ENCODE results near the gene MYMK. TPM values are rescaled to one million over a fixed set of nuclear protein-coding genes. Genes with fewer than 3 reads are reported as not detected.

Gene MYMK
- total and polyA plus RNA-seq, 2 of the 4 experiments (the other 2 are of a cell fraction) = not detected

DNA sequence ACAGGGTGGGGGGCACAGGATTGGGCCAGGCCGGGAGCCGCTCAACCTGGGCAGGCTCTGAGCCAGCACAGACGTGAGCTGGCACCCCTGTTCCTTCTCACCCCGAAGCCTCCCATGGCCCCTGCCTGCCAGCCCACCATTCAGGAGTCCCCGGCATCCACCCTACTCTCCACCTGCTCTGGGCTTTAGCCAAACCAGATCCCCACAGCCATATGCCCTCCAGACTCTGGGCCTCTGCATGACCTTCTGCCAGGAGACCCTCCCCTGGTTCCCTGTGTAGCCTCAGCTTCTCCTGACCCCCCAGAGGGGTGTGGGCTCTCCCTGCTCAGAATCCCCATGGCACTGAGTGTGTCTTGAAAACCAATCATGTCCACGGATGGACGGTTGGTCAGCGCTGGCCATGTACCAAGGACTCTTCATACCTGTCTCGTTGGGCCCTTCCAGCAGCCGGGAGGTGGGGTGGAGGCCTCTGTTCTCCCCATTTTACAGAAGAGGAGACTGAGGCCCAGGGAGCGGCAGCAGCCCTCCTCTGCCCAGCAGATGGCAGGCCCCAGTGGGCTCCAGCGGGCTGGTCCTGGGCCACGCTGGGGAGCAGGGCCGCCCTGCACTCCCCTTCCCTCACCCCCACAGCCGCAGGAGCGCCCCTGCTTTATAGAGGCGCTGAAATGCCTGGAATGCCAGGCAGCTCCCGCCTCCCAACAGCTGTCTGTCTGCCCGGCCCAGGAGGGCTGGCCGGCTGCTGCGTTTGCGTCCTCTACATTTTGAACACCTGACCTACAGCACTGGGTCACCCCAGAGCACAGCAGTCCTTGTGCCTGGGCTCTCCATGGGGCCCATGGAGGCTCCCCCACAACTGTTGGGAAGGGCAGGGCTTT is 3.5 kb upstream of the MYMK start:
- WGBS, 2 experiments (ENCODE audit: extremely low coverage in 2 of 2, insufficient read length in 1 of 2) = 66% methylated on average over 9 of the region's 22 CpGs; no CpG with 5 or more reads in 1 of the 2 experiments
- ChIA-PET POLR2A (ENCODE audit: unreplicated experiment) (no interaction called here), CTCF (no interaction called here)
- H3K9me3 ChIP-seq (ENCODE audit: control insufficient read depth, insufficient read depth, low read length) = no peaks in the 10 kb centered on the region
- H2BK20ac ChIP-seq (ENCODE audit: low read depth, low read length) = no peak overlapping the region
- H3K4me1 ChIP-seq (ENCODE audit: control insufficient read depth, insufficient read depth, low read length) = peaks cover 2% of the 10 kb centered on the region; the same call in 1 of the 2 replicates
- DNase-seq (no peak), ATAC-seq (ENCODE audit: low read depth) (no peak)
- no peak overlapping the region for H3K4ac ChIP-seq (ENCODE audit: low read depth, low read length)
- dilution Hi-C loops (cut with HindIII; ENCODE audit: low sequenced_read_pairs, unreplicated experiment) = no loop called here
- no peak overlapping the region for H2AK9ac ChIP-seq (replicated peaks; ENCODE audit: low read depth, low read length, poor library complexity)
- H4K5ac ChIP-seq (ENCODE audit: low read depth, low read length) = no peak overlapping the region
- no peak overlapping the region for H3K4me3 ChIP-seq (ENCODE audit: insufficient read depth, low read depth, low read length)
- no peak overlapping the region for H2BK15ac ChIP-seq (ENCODE audit: low read depth, low read length)
- peaks cover 79% of the 10 kb centered on the region for H3K27me3 ChIP-seq (ENCODE audit: control insufficient read depth, insufficient read depth, low read length)
- H4K91ac ChIP-seq (ENCODE audit: insufficient read depth, low read depth, low read length) = no peak overlapping the region
- no peak overlapping the region for H3K4me2 ChIP-seq (ENCODE audit: low read depth, low read length)
- TF ChIP-seq CHD1 (IDR thresholded peaks at IDR 0.05; ENCODE audit: low read depth, low read length) (no peak), RFX5 (IDR thresholded peaks at IDR 0.05; ENCODE audit: low read depth, low read length) (no peak)
- in situ Hi-C loops (cut with MboI; ENCODE audit: low sequenced_read_pairs) = no loop called here
- no peaks in the 10 kb centered on the region for H3K9me1 ChIP-seq (ENCODE audit: insufficient read depth, low read length)
- H3K27ac ChIP-seq (ENCODE audit: insufficient read depth, low read length) = no peak overlapping the region
- no peak overlapping the region for H3K56ac ChIP-seq (ENCODE audit: extremely low read depth, insufficient read depth, low read length)
- no peak overlapping the region for H2AK5ac ChIP-seq (ENCODE audit: low read depth, low read length)
- intact Hi-C loops (cut with micrococcal nuclease) = no loop called here
- no peak overlapping the region for H2AFZ ChIP-seq (replicated peaks; ENCODE audit: low read length, poor library complexity)
- no peaks in the 10 kb centered on the region for H3K36me3 ChIP-seq (ENCODE audit: control insufficient read depth, insufficient read depth, low read length)
- no peak overlapping the region for H2BK5ac ChIP-seq (ENCODE audit: low read depth, low read length, poor library complexity, severe bottlenecking)
- no peak overlapping the region for H3K18ac ChIP-seq (ENCODE audit: low read depth, low read length)
- no peaks in the 10 kb centered on the region for H3K79me1 ChIP-seq (ENCODE audit: low read depth in 1 of 2, low read length in 2 of 2)
- no peak overlapping the region for H3K23ac ChIP-seq (ENCODE audit: low read depth, low read length)
- no peak overlapping the region for H2BK120ac ChIP-seq (ENCODE audit: low read depth, low read length)
- H3K9ac ChIP-seq (ENCODE audit: low read depth, low read length) = no peak overlapping the region
- H4K20me1 ChIP-seq (ENCODE audit: insufficient read depth, low read length) = no peaks in the 10 kb centered on the region
- no peak overlapping the region for H4K8ac ChIP-seq (ENCODE audit: low read depth in 2 of 2, low read length in 2 of 2)
- BruUV-seq (replicated peaks) = no TSS peak
- no peak overlapping the region for H3K14ac ChIP-seq (replicated peaks; ENCODE audit: low read depth, low read length)
